H1 (cell line): ENCODE results near the gene GJB4. TPM values are rescaled to one million over a fixed set of nuclear protein-coding genes. Genes with fewer than 3 reads are reported as not detected.

Experiments
- CTCF ChIA-PET: fragments of 300-600 bp; sonication (Branson Sonifier 250); formaldehyde crosslinking; loops from one replicate; lab custom pipeline; 2021; ENCODE audit not compliant: partially characterized antibody; lab: Charles Lee
- POLR2A ChIA-PET: fragments of 300-600 bp; sonication (Branson Sonifier 250); formaldehyde crosslinking; loops from one replicate; lab custom pipeline; 2021; ENCODE audit warnings: inconsistent platforms; ENCODE audit not compliant: partially characterized antibody; lab: Charles Lee
- DNase-seq, 2 experiments: peaks; one replicate each; pipeline versions ENCODE4 v3.0.0 to v3.0.0-alpha.2; 2010 to 2022; ENCODE audit warnings: low spot score in 2 of 2, low read depth in 1 of 2, mixed read lengths in 1 of 2
- FAIRE-seq: peaks from 2 replicates; lab custom pipeline; 2011; peaks lifted over from hg19 to GRCh38; lab: Jason Lieb, UNC
- H2AFZ ChIP-seq: 2 replicates; pipeline ENCODE4 v1.8.1; 2012; ENCODE audit warnings: low read length, inconsistent platforms
- H2AK5ac ChIP-seq: 2 replicates; pipeline ENCODE4 v1.6.1; 2013; ENCODE audit warnings: low read depth, low read length
- H2BK120ac ChIP-seq: replicated peaks from 2 replicates; pipeline ENCODE3; 2013; ENCODE audit warnings: low read depth, low read length, inconsistent platforms
- H2BK12ac ChIP-seq: 2 replicates; pipeline ENCODE4 v1.6.1; 2013; ENCODE audit warnings: low read depth, low read length
- H2BK15ac ChIP-seq: 2 replicates; pipeline ENCODE4 v1.6.1; 2013; ENCODE audit warnings: low read length
- H2BK20ac ChIP-seq: 2 replicates; pipeline ENCODE4 v1.6.1; 2013; ENCODE audit warnings: low read length
- H2BK5ac ChIP-seq: 2 replicates; pipeline ENCODE4 v1.6.1; 2013; ENCODE audit warnings: low read depth, low read length
- H3K14ac ChIP-seq: 2 replicates; pipeline ENCODE4 v1.6.1; 2013; ENCODE audit warnings: inconsistent platforms; ENCODE audit not compliant: insufficient read length
- H3K18ac ChIP-seq: 2 replicates; pipeline ENCODE4 v1.6.1; 2013; ENCODE audit warnings: low read length; ENCODE audit errors: extremely low read depth
- H3K23ac ChIP-seq: 2 replicates; pipeline ENCODE4 v1.6.1; 2013; ENCODE audit warnings: inconsistent platforms; ENCODE audit not compliant: insufficient read length
- H3K23me2 ChIP-seq: 2 replicates; pipeline ENCODE4 v1.6.1; 2013; ENCODE audit warnings: low read depth, low read length
- H3K27ac ChIP-seq: 2 replicates; pipeline ENCODE4 v1.6.1; 2011; ENCODE audit warnings: low read depth, low read length, inconsistent platforms
- H3K27me3 ChIP-seq, 4 experiments: replicated peaks in 1 of 4; 1 replicate in 1 of 4; 2 replicates in 3 of 4; pipeline versions ENCODE4 v1.6.1 to v1.8.1; 2011 to 2013; ENCODE audit warnings: low read length in 3 of 4, mild to moderate bottlenecking in 3 of 4, inconsistent platforms in 2 of 4, mixed read lengths in 2 of 4, moderate library complexity in 1 of 4; ENCODE audit not compliant: control insufficient read depth in 3 of 4, insufficient read depth in 3 of 4; ENCODE audit errors: extremely low read depth in 1 of 4
- H3K36me3 ChIP-seq, 4 experiments: 2 replicates each; pipeline versions ENCODE4 v1.6.1 to v1.8.1; 2011 to 2013; ENCODE audit warnings: mild to moderate bottlenecking in 4 of 4, low read length in 3 of 4, moderate library complexity in 2 of 4, control low read depth in 1 of 4, inconsistent platforms in 1 of 4; ENCODE audit not compliant: insufficient read depth in 4 of 4, control insufficient read depth in 2 of 4
- H3K4ac ChIP-seq: replicated peaks from 2 replicates; pipeline ENCODE3; 2013; ENCODE audit warnings: low read length, low read depth, mixed read lengths, inconsistent platforms; ENCODE audit not compliant: insufficient read length
- H3K4me1 ChIP-seq, 4 experiments: replicated peaks in 1 of 4; 1 replicate in 1 of 4; 2 replicates in 3 of 4; pipeline versions ENCODE4 v1.6.1 to v1.8.1; 2011 to 2013; ENCODE audit warnings: low read length in 3 of 4, inconsistent platforms in 2 of 4, mixed read lengths in 1 of 4; ENCODE audit not compliant: insufficient read depth in 4 of 4, control insufficient read depth in 3 of 4
- H3K4me2 ChIP-seq, 2 experiments: 2 replicates each; pipeline versions ENCODE4 v1.6.1 to v1.8.1; 2011 to 2013; ENCODE audit warnings: low read depth in 2 of 2, low read length in 2 of 2, control low read depth in 1 of 2, inconsistent platforms in 1 of 2, mild to moderate bottlenecking in 1 of 2; ENCODE audit not compliant: insufficient read depth in 1 of 2
- H3K4me3 ChIP-seq, 4 experiments: fragments of 200-600, 300-600 bp in 1 of 4; sonication (generic), shearing (Covaris generic), sonication (Bioruptor Twin) in 1 of 4; 2 replicates each; pipeline versions ENCODE4 v1.5.1 to v1.8.1; 2011 to 2016; ENCODE audit warnings: low read length in 4 of 4, low read depth in 3 of 4, control low read depth in 2 of 4, inconsistent platforms in 2 of 4, mild to moderate bottlenecking in 2 of 4, mixed read lengths in 1 of 4, moderate library complexity in 1 of 4; ENCODE audit not compliant: insufficient read depth in 2 of 4; ENCODE audit errors: extremely low read depth in 1 of 4
- H3K56ac ChIP-seq: replicated peaks from 2 replicates; pipeline ENCODE3; 2013; ENCODE audit warnings: low read depth, mild to moderate bottlenecking, mixed read lengths, low read length, inconsistent platforms; ENCODE audit not compliant: insufficient read length
- H3K79me1 ChIP-seq: 2 replicates; pipeline ENCODE4 v1.6.1; 2013; ENCODE audit warnings: low read depth, low read length, control low read depth
- H3K79me2 ChIP-seq, 2 experiments: 2 replicates each; pipeline versions ENCODE4 v1.6.1 to v1.8.1; 2012 to 2013; ENCODE audit warnings: low read length in 2 of 2, mild to moderate bottlenecking in 2 of 2, inconsistent platforms in 1 of 2; ENCODE audit not compliant: insufficient read depth in 2 of 2, control insufficient read depth in 1 of 2
- H3K9ac ChIP-seq, 4 experiments: replicated peaks in 1 of 4; 1 replicate in 1 of 4; 2 replicates in 3 of 4; pipeline versions ENCODE4 v1.6.1 to v1.8.1; 2011 to 2013; ENCODE audit warnings: low read depth in 3 of 4, low read length in 3 of 4, control low read depth in 2 of 4, mild to moderate bottlenecking in 2 of 4, moderate library complexity in 2 of 4, inconsistent platforms in 1 of 4; ENCODE audit errors: extremely low read depth in 1 of 4
- H3K9me3 ChIP-seq, 2 experiments: 2 replicates each; pipeline versions ENCODE4 v1.6.1 to v1.8.1; 2012 to 2013; ENCODE audit warnings: mild to moderate bottlenecking in 2 of 2, moderate library complexity in 2 of 2, control low read depth in 1 of 2, inconsistent platforms in 1 of 2, low read depth in 1 of 2, low read length in 1 of 2, mixed read lengths in 1 of 2; ENCODE audit not compliant: insufficient read depth in 2 of 2
- H4K20me1 ChIP-seq, 2 experiments: replicated peaks in 1 of 2; 2 replicates each; pipeline versions ENCODE3 to v1.8.1; 2011 to 2013; ENCODE audit warnings: inconsistent platforms in 2 of 2, low read length in 2 of 2, mild to moderate bottlenecking in 1 of 2; ENCODE audit not compliant: insufficient read depth in 2 of 2, control insufficient read depth in 1 of 2
- H4K5ac ChIP-seq: 2 replicates; pipeline ENCODE4 v1.6.1; 2013; ENCODE audit warnings: low read length, low read depth, mixed read lengths, inconsistent platforms; ENCODE audit not compliant: insufficient read length
- H4K8ac ChIP-seq: 2 replicates; pipeline ENCODE4 v1.8.0; 2013; ENCODE audit warnings: mild to moderate bottlenecking, moderate library complexity, low read length, inconsistent platforms; ENCODE audit not compliant: insufficient read depth; ENCODE audit errors: extremely low read depth
- H4K91ac ChIP-seq: replicated peaks from 2 replicates; pipeline ENCODE3; 2013; ENCODE audit warnings: low read length, mixed read lengths, inconsistent platforms; ENCODE audit not compliant: insufficient read length
- BCL11A ChIP-seq, 2 experiments: IDR thresholded peaks; one replicate each; pipeline ENCODE4 v1.6.1; 2011; ENCODE audit warnings: low read depth in 2 of 2, low read length in 2 of 2, mild to moderate bottlenecking in 2 of 2
- CBX5 ChIP-seq: fragments of 300-800, 300-1000 bp; sonication (generic); IDR thresholded peaks from 2 replicates; pipeline ENCODE4 v1.7.1; 2016; ENCODE audit warnings: antibody characterized with exemption, low read length, low read depth
- CHD1 ChIP-seq: IDR thresholded peaks from 2 replicates; pipeline ENCODE4 v1.6.1; 2012; ENCODE audit warnings: low read depth, low read length, improper control_type of control experiment
- GABPA ChIP-seq: IDR thresholded peaks from 2 replicates; pipeline ENCODE4 v1.6.1; 2011; ENCODE audit warnings: mild to moderate bottlenecking, low read length, moderate library complexity, borderline replicate concordance; ENCODE audit not compliant: insufficient read depth
- KDM4A ChIP-seq: IDR thresholded peaks from one replicate; pipeline ENCODE4 v1.7.1; 2012; ENCODE audit warnings: low read depth, mild to moderate bottlenecking, moderate library complexity, low read length, inconsistent platforms; ENCODE audit not compliant: severe bottlenecking
- NANOG ChIP-seq: IDR thresholded peaks from 2 replicates; pipeline ENCODE4 v1.6.1; 2011; ENCODE audit warnings: low read length, low read depth, mild to moderate bottlenecking, inconsistent platforms; ENCODE audit not compliant: insufficient read depth, poor library complexity, severe bottlenecking
- SIN3A ChIP-seq, 2 experiments: IDR thresholded peaks in 1 of 2; conservative IDR thresholded peaks in 1 of 2; 2 replicates each; pipeline ENCODE4 v1.6.1; 2011 to 2012; ENCODE audit warnings: low read length in 2 of 2, improper control_type of control experiment in 1 of 2, low read depth in 1 of 2, mild to moderate bottlenecking in 1 of 2
- SIX5 ChIP-seq: IDR thresholded peaks from 2 replicates; pipeline ENCODE4 v1.6.1; 2011; ENCODE audit warnings: mild to moderate bottlenecking, low read depth, low read length
- TAF1 ChIP-seq: IDR thresholded peaks from 2 replicates; pipeline ENCODE4 v1.6.1; 2011; ENCODE audit warnings: mild to moderate bottlenecking, low read depth, low read length
- WGBS, 2 experiments: shearing (Covaris generic) in 1 of 2; methylation state at CpG; one replicate each; pipeline versions ENCODE4 v1.1.6 to v1.1.7; 2013 to 2015; ENCODE audit warnings: low lambda C conversion rate in 2 of 2, mixed read lengths in 2 of 2, inconsistent platforms in 1 of 2, low coverage in 1 of 2, missing lambda C conversion rate in 1 of 2; ENCODE audit not compliant: insufficient replicate concordance in 2 of 2, insufficient coverage in 1 of 2, insufficient read length in 1 of 2; ENCODE audit errors: extremely low coverage in 1 of 2, missing lambda C conversion rate in 1 of 2; 5-methylcytosine and 5-hydroxymethylcytosine counted together
- polyA plus RNA-seq, 7 experiments: library from polyadenylated mRNA; depleted of rRNA in 3 of 7; stranded (reverse) in 5 of 7; unstranded in 2 of 7; fragments of >200 nt in 5 of 7; fragments of 200-250 nt in 2 of 7; gene quantifications; 1 replicate in 5 of 7; 2 replicates in 1 of 7; 4 replicates in 1 of 7; pipeline versions ENCODE4 v1.2.1 to v1.2.3, GENCODE V29; 2011 to 2013; ENCODE audit warnings: missing spikeins in 2 of 7, mixed read lengths in 2 of 7
- total RNA-seq: library from RNA; stranded (reverse); fragmentation: NEBNext Ultra II Directional; extraction: Animal tissue kit (Norgen Biotek cat#: 25700); gene quantifications from 2 replicates; pipeline ENCODE4 v1.2.1, GENCODE V29; 2021
- TF ChIP-seq, protein P1 (sequence below), 3 experiments: IDR thresholded peaks; 1 replicate in 2 of 3; 2 replicates in 1 of 3; pipeline versions ENCODE4 v1.5.1 to v1.6.1; 2011; ENCODE audit warnings: low read length in 3 of 3, mild to moderate bottlenecking in 3 of 3, inconsistent platforms in 2 of 3, low read depth in 1 of 3, moderate library complexity in 1 of 3; ENCODE audit not compliant: insufficient read depth in 1 of 3; ENCODE audit errors: control extremely low read depth in 1 of 3

The GJB4 gene
- total and polyA plus RNA-seq, 2 of the 8 experiments (the other 6 are each of a cell fraction or from before 2014, with no cell fraction given) = 0.20 to 0.41 TPM

DNA sequence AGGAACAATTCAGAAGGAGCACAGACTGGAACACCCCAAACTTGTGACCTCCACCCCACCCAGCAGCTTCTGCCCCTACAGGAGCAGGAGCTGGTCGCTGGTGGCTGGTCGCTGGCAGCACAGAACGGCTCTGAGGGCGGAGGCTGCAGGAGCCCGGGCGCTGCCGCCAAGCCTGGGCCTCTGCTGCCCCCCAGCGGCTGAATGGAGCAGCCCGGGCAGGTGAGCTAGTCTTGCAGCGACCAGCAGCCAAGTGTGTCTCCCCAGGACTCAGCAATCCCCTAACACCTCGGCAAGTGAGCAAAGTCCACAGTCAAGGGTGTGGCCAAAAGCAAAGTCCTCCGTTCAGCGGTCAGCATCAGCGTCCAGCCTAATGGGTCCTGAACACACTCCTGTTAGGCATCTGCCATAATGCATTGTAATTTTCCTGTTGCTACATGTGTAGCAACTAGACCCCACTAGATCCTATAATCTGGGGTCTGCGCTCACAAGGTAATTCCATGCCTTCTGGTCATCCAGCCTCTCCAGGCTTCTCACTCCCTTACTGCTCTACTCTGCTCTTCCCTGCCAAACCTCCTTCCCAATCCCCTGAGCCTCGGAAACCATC, 16.8 kb upstream of the GJB4 start:
- no peak overlapping the region for H2BK15ac ChIP-seq
- H4K20me1 ChIP-seq = no peaks in the 10 kb centered on the region
- no peaks in the 10 kb centered on the region; the same call in 1 of the 2 replicates for H3K23me2 ChIP-seq
- H3K4ac ChIP-seq = no peak overlapping the region
- DNase-seq = peak in 1 of 2 experiments; percentile 98
- H3K4me1 ChIP-seq = peaks cover 0 to 5% (median 1%) of the 10 kb centered on the region in 4 experiments; a peak in 5 of 7 replicates
- peaks cover 0 to 13% (median 5%) of the 10 kb centered on the region in 4 experiments; a peak in 5 of 7 replicates for H3K27me3 ChIP-seq
- ChIA-PET CTCF (interaction anchor here (0.5 to 5.4 kb wide), 67 partner anchors 9 to 1115 kb away, joined by 3 to 42 read pairs (median 4); partner anchors contain the start of genes GJB3, GJB4 and GJB5), POLR2A (no interaction called here)
- no peaks in the 10 kb centered on the region for H3K9me3 ChIP-seq
- H3K23ac ChIP-seq = no peak overlapping the region
- no peak overlapping the region for H3K56ac ChIP-seq
- H2BK12ac ChIP-seq = no peak overlapping the region
- no peak overlapping the region for H3K9ac ChIP-seq
- no peak overlapping the region for H3K14ac ChIP-seq
- no peaks in the 10 kb centered on the region for H3K36me3 ChIP-seq
- no peak overlapping the region for H3K4me3 ChIP-seq
- no peak overlapping the region for H3K18ac ChIP-seq
- no peak overlapping the region for H4K8ac ChIP-seq
- H3K79me2 ChIP-seq = no peaks in the 10 kb centered on the region
- H4K91ac ChIP-seq = no peak overlapping the region
- no peak overlapping the region for H2AK5ac ChIP-seq
- H3K27ac ChIP-seq = no peak overlapping the region
- 16% methylated on average over 16 of the region's 16 CpGs; no CpG with 5 or more reads in 1 of the 2 experiments for WGBS, 2 experiments
- H2BK20ac ChIP-seq = peak overlapping the region; percentile 55; the same call in 1 of the 2 replicates
- H3K4me2 ChIP-seq = no peak overlapping the region
- H2BK5ac ChIP-seq = no peak overlapping the region
- peak overlapping the region; percentile 88; the same call in 1 of the 2 replicates for H2AFZ ChIP-seq
- no peaks in the 10 kb centered on the region for H3K79me1 ChIP-seq
- H2BK120ac ChIP-seq = no peak overlapping the region
- FAIRE-seq = no peak
- H4K5ac ChIP-seq = no peak overlapping the region
- TF ChIP-seq SIX5 (no peak), GABPA (no peak), KDM4A (no peak), NANOG (no peak), CBX5 (no peak), CHD1 (no peak), BCL11A (IDR thresholded peaks at IDR 0.05; ENCODE audit: low read depth in 2 of 2, low read length in 2 of 2) (no peak), TAF1 (no peak), SIN3A (conservative IDR thresholded peaks at IDR 0.05 in 1 of 2, IDR thresholded peaks at IDR 0.05 in 1 of 2; ENCODE audit: low read depth in 1 of 2, low read length in 2 of 2) (no peak)
- TF ChIP-seq, protein P1, sequence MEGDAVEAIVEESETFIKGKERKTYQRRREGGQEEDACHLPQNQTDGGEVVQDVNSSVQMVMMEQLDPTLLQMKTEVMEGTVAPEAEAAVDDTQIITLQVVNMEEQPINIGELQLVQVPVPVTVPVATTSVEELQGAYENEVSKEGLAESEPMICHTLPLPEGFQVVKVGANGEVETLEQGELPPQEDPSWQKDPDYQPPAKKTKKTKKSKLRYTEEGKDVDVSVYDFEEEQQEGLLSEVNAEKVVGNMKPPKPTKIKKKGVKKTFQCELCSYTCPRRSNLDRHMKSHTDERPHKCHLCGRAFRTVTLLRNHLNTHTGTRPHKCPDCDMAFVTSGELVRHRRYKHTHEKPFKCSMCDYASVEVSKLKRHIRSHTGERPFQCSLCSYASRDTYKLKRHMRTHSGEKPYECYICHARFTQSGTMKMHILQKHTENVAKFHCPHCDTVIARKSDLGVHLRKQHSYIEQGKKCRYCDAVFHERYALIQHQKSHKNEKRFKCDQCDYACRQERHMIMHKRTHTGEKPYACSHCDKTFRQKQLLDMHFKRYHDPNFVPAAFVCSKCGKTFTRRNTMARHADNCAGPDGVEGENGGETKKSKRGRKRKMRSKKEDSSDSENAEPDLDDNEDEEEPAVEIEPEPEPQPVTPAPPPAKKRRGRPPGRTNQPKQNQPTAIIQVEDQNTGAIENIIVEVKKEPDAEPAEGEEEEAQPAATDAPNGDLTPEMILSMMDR (IDR thresholded peaks at IDR 0.05; ENCODE audit: control extremely low read depth in 1 of 3, insufficient read depth in 1 of 3, low read depth in 1 of 3, low read length in 3 of 3) = peak; percentile 90 to 98 (median 98)
